Lower leg skin (tissue), 4 donors: Measurements from ENCODE around the gene WSCD2. TPM values are rescaled to one million over a fixed set of nuclear protein-coding genes. Genes with fewer than 3 reads are reported as not detected.
"Not testable (repeated sequence)": the region's sequence is repeated elsewhere in the genome, so short reads cannot be mapped to it uniquely, and the experiment has no call there.

Experiments used
- DNase-seq, 2 donors: peaks; one replicate each; pipeline ENCODE4 v3.0.0-alpha.2; 2019; ENCODE audit warnings: low spot score in 2 of 2
- H3K4me3 ChIP-seq: fragments of 200-600 bp; sonication (generic); 2 replicates; pipeline ENCODE4 v1.5.1; 2017; ENCODE audit warnings: mild to moderate bottlenecking, low read depth; ENCODE audit not compliant: poor library complexity, severe bottlenecking
- CTCF ChIP-seq, 3 donors: fragments of 450-650 bp; IDR thresholded peaks; one replicate each; pipeline ENCODE4 v1.5.1; 2016; ENCODE audit warnings: antibody characterized with exemption in 3 of 3, mild to moderate bottlenecking in 3 of 3, moderate library complexity in 2 of 3
- POLR2A ChIP-seq, 2 donors: fragments of 450-650 bp; IDR thresholded peaks; one replicate each; pipeline ENCODE4 v1.6.1; 2016 to 2017; ENCODE audit warnings: antibody characterized with exemption in 2 of 2, mild to moderate bottlenecking in 1 of 2, moderate library complexity in 1 of 2
- WGBS, 2 donors: methylation state at CpG; one replicate each; pipeline ENCODE4 v1.1.5; 2018; 5-methylcytosine and 5-hydroxymethylcytosine counted together
- intact Hi-C: fragments of 100-400 bp; cut with DNase I; formaldehyde crosslinking; loops from one replicate; pipeline ENCODE4 v1.15.0; 2023; ENCODE audit warnings: low total_unique reads
- total RNA-seq, 4 donors: library from RNA; depleted of rRNA; stranded (reverse); fragments of >200 nt; gene quantifications; one replicate each; pipeline ENCODE4 v1.1.0, GENCODE V29; 2016

WSCD2 gene
- total RNA-seq, 4 donors from 2014 or later, result 0.15 to 0.63 (median 0.47) TPM

- 84 to 89% methylated on average over 22 of the region's 22 CpGs for WGBS, 2 donors
- intact Hi-C loops, result no loop called here
- TF ChIP-seq POLR2A (IDR thresholded peaks at IDR 0.05) (no peak), CTCF (IDR thresholded peaks at IDR 0.05) (no peak)
- DNase-seq, result no peak
- no peak overlapping the region for H3K4me3 ChIP-seq
Observed at GRCh38 chr12:108210001-108210400, 80.9 kb downstream of the WSCD2 start.

GRCh38 chr12:108211157-108211556, 82.1 kb downstream of the WSCD2 start:
- 13 to 38% methylated on average over 2 of the region's 2 CpGs for WGBS, 2 donors
- DNase-seq, result no peak
- no peak overlapping the region for H3K4me3 ChIP-seq
- TF ChIP-seq POLR2A (IDR thresholded peaks at IDR 0.05) (no peak), CTCF (IDR thresholded peaks at IDR 0.05) (no peak)
- intact Hi-C loops, result no loop called here

GRCh38 chr12:108213871-108214445, 84.9 kb downstream of the WSCD2 start:
- intact Hi-C loops, result no loop called here
- no peak overlapping the region for H3K4me3 ChIP-seq
- TF ChIP-seq CTCF (IDR thresholded peaks at IDR 0.05) (no peak), POLR2A (IDR thresholded peaks at IDR 0.05) (no peak)
- 66 to 70% methylated on average over 6 of the region's 6 CpGs for WGBS, 2 donors
- DNase-seq, result no peak

GRCh38 chr12:108214486-108214885, 85.4 kb downstream of the WSCD2 start:
- DNase-seq, result no peak
- TF ChIP-seq POLR2A (IDR thresholded peaks at IDR 0.05) (no peak), CTCF (IDR thresholded peaks at IDR 0.05) (no peak)
- WGBS, 2 donors, result 36 to 46% methylated on average over 4 of the region's 4 CpGs
- no peak overlapping the region for H3K4me3 ChIP-seq
- intact Hi-C loops, result no loop called here

GRCh38 chr12:108215458-108215857, 86.4 kb downstream of the WSCD2 start:
- no peak for DNase-seq
- TF ChIP-seq CTCF (IDR thresholded peaks at IDR 0.05) (no peak), POLR2A (IDR thresholded peaks at IDR 0.05) (no peak)
- WGBS, 2 donors, result 56% methylated on average over 3 of the region's 3 CpGs
- no peak overlapping the region for H3K4me3 ChIP-seq
- intact Hi-C loops, result no loop called here

- 46 to 55% methylated on average over 3 of the region's 3 CpGs for WGBS, 2 donors
- DNase-seq, result no peak
- TF ChIP-seq POLR2A (IDR thresholded peaks at IDR 0.05) (no peak), CTCF (IDR thresholded peaks at IDR 0.05) (no peak)
- no peak overlapping the region for H3K4me3 ChIP-seq
- intact Hi-C loops, result no loop called here
Observed at GRCh38 chr12:108218921-108219320, 89.8 kb downstream of the WSCD2 start.

- WGBS, 2 donors, result 41 to 42% methylated on average over 2 of the region's 2 CpGs
- intact Hi-C loops, H3K4me3 ChIP-seq: not testable (repeated sequence)
Observed at GRCh38 chr12:108225101-108225500, 96.0 kb downstream of the WSCD2 start.

More at GRCh38 chr12:108225101-108225500, 96.0 kb downstream of the WSCD2 start:
- DNase-seq, result not testable (repeated sequence)
